ENCODE measurements around the gene GPR84.

- TF ChIP-seq, protein P1, sequence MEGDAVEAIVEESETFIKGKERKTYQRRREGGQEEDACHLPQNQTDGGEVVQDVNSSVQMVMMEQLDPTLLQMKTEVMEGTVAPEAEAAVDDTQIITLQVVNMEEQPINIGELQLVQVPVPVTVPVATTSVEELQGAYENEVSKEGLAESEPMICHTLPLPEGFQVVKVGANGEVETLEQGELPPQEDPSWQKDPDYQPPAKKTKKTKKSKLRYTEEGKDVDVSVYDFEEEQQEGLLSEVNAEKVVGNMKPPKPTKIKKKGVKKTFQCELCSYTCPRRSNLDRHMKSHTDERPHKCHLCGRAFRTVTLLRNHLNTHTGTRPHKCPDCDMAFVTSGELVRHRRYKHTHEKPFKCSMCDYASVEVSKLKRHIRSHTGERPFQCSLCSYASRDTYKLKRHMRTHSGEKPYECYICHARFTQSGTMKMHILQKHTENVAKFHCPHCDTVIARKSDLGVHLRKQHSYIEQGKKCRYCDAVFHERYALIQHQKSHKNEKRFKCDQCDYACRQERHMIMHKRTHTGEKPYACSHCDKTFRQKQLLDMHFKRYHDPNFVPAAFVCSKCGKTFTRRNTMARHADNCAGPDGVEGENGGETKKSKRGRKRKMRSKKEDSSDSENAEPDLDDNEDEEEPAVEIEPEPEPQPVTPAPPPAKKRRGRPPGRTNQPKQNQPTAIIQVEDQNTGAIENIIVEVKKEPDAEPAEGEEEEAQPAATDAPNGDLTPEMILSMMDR (IDR thresholded peaks at IDR 0.05; ENCODE audit: low read length), result no peak
- TF ChIP-seq EZH2 (IDR thresholded peaks at IDR 0.05; ENCODE audit: borderline replicate concordance, low read length), result no peak
These were observed 48.1 kb upstream of the GPR84 start for GRCh38 chr12:54412348-54412747.

Data from OCI-LY1 (cell line).